GM23338 (cell line): ENCODE data around the gene DHRS12. TPM values are rescaled to one million over a fixed set of nuclear protein-coding genes. Genes with fewer than 3 reads are reported as not detected.

ENCODE experiments used
- CREB1 ChIP-seq: fragments of 250-450 bp; sonication (Bioruptor Pico); IDR thresholded peaks from 2 replicates; pipeline ENCODE4 v1.5.0; 2020; ENCODE audit warnings: low read depth, mild to moderate bottlenecking, moderate library complexity
- EZH2 ChIP-seq: fragments of 200-600 bp; sonication (generic); IDR thresholded peaks from one replicate; pipeline ENCODE4 v1.8.0; 2017; ENCODE audit warnings: antibody characterized with exemption, mild to moderate bottlenecking, low read depth; ENCODE audit not compliant: unreplicated experiment
- EZH2phosphoT487 ChIP-seq: fragments of 200-600 bp; sonication (generic); IDR thresholded peaks from one replicate; pipeline ENCODE4 v1.8.1; 2018; ENCODE audit warnings: antibody characterized with exemption; ENCODE audit not compliant: unreplicated experiment
- JUNB ChIP-seq: IDR thresholded peaks from one replicate; pipeline ENCODE4 v1.6.1; 2016; ENCODE audit warnings: antibody characterized with exemption; ENCODE audit not compliant: unreplicated experiment
- POLR2AphosphoS5 ChIP-seq: IDR thresholded peaks from 2 replicates; pipeline ENCODE4 v1.6.1; 2016; ENCODE audit warnings: antibody characterized with exemption, low read depth
- polyA plus RNA-seq: library from polyadenylated mRNA; unstranded; fragments of >200 nt; fragmentation: Nextera tagmentation; extraction: Ambion mirVana; gene quantifications from 2 replicates; pipeline ENCODE4 v1.2.1, GENCODE V29; 2016
- total RNA-seq: library from RNA; depleted of rRNA; stranded (reverse); fragments of >200 nt; shearing (Covaris generic); gene quantifications from 2 replicates; pipeline ENCODE4 v1.2.3, GENCODE V29; 2014
- TF ChIP-seq, protein P1 (sequence below): fragments of 250-450 bp; sonication (Bioruptor Pico); IDR thresholded peaks from 2 replicates; pipeline ENCODE4 v1.5.0; 2020; ENCODE audit warnings: mild to moderate bottlenecking, moderate library complexity
- TF ChIP-seq, protein P2 (sequence below): IDR thresholded peaks from one replicate; pipeline ENCODE4 v1.6.1; 2018; ENCODE audit warnings: antibody characterized with exemption; ENCODE audit not compliant: unreplicated experiment

The DHRS12 gene
- total and polyA plus RNA-seq, 2 experiments from 2014 or later, result 4.6 to 12.2 TPM

DNA sequence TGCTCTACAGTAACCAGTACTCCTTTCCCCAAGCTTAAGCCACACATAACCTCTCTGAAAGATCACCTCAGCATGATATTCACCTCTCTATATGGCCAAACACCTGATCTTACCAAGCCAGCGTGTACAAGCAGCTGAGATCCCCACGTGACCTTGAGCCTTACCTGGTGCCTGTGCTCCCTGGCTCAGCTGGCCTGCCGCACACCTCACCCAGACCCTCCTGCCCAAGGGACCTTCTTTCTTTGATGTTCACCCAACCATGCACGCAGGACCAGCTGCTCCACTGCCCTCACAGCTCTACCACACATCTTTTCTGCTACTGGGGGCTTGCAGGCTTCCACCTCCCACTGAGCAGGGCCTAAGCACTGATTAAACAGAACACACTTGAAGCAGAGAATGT is 9.0 kb downstream of the DHRS12 start (continued):
- TF ChIP-seq, protein P1, sequence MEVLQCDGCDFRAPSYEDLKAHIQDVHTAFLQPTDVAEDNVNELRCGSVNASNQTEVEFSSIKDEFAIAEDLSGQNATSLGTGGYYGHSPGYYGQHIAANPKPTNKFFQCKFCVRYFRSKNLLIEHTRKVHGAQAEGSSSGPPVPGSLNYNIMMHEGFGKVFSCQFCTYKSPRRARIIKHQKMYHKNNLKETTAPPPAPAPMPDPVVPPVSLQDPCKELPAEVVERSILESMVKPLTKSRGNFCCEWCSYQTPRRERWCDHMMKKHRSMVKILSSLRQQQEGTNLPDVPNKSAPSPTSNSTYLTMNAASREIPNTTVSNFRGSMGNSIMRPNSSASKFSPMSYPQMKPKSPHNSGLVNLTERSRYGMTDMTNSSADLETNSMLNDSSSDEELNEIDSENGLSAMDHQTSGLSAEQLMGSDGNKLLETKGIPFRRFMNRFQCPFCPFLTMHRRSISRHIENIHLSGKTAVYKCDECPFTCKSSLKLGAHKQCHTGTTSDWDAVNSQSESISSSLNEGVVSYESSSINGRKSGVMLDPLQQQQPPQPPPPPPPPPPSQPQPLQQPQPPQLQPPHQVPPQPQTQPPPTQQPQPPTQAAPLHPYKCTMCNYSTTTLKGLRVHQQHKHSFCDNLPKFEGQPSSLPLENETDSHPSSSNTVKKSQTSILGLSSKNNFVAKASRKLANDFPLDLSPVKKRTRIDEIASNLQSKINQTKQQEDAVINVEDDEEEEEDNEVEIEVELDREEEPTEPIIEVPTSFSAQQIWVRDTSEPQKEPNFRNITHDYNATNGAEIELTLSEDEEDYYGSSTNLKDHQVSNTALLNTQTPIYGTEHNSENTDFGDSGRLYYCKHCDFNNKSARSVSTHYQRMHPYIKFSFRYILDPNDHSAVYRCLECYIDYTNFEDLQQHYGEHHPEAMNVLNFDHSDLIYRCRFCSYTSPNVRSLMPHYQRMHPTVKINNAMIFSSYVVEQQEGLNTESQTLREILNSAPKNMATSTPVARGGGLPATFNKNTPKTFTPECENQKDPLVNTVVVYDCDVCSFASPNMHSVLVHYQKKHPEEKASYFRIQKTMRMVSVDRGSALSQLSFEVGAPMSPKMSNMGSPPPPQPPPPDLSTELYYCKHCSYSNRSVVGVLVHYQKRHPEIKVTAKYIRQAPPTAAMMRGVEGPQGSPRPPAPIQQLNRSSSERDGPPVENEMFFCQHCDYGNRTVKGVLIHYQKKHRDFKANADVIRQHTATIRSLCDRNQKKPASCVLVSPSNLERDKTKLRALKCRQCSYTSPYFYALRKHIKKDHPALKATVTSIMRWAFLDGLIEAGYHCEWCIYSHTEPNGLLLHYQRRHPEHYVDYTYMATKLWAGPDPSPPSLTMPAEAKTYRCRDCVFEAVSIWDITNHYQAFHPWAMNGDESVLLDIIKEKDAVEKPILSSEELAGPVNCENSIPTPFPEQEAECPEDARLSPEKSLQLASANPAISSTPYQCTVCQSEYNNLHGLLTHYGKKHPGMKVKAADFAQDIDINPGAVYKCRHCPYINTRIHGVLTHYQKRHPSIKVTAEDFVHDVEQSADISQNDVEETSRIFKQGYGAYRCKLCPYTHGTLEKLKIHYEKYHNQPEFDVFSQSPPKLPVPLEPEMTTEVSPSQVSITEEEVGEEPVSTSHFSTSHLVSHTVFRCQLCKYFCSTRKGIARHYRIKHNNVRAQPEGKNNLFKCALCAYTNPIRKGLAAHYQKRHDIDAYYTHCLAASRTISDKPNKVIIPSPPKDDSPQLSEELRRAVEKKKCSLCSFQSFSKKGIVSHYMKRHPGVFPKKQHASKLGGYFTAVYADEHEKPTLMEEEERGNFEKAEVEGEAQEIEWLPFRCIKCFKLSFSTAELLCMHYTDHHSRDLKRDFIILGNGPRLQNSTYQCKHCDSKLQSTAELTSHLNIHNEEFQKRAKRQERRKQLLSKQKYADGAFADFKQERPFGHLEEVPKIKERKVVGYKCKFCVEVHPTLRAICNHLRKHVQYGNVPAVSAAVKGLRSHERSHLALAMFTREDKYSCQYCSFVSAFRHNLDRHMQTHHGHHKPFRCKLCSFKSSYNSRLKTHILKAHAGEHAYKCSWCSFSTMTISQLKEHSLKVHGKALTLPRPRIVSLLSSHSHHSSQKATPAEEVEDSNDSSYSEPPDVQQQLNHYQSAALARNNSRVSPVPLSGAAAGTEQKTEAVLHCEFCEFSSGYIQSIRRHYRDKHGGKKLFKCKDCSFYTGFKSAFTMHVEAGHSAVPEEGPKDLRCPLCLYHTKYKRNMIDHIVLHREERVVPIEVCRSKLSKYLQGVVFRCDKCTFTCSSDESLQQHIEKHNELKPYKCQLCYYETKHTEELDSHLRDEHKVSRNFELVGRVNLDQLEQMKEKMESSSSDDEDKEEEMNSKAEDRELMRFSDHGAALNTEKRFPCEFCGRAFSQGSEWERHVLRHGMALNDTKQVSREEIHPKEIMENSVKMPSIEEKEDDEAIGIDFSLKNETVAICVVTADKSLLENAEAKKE (CRISPR knock-in tag), result no peak
- TF ChIP-seq, protein P2, sequence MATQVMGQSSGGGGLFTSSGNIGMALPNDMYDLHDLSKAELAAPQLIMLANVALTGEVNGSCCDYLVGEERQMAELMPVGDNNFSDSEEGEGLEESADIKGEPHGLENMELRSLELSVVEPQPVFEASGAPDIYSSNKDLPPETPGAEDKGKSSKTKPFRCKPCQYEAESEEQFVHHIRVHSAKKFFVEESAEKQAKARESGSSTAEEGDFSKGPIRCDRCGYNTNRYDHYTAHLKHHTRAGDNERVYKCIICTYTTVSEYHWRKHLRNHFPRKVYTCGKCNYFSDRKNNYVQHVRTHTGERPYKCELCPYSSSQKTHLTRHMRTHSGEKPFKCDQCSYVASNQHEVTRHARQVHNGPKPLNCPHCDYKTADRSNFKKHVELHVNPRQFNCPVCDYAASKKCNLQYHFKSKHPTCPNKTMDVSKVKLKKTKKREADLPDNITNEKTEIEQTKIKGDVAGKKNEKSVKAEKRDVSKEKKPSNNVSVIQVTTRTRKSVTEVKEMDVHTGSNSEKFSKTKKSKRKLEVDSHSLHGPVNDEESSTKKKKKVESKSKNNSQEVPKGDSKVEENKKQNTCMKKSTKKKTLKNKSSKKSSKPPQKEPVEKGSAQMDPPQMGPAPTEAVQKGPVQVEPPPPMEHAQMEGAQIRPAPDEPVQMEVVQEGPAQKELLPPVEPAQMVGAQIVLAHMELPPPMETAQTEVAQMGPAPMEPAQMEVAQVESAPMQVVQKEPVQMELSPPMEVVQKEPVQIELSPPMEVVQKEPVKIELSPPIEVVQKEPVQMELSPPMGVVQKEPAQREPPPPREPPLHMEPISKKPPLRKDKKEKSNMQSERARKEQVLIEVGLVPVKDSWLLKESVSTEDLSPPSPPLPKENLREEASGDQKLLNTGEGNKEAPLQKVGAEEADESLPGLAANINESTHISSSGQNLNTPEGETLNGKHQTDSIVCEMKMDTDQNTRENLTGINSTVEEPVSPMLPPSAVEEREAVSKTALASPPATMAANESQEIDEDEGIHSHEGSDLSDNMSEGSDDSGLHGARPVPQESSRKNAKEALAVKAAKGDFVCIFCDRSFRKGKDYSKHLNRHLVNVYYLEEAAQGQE, result no peak
- TF ChIP-seq JUNB (no peak), CREB1 (no peak), POLR2AphosphoS5 (no peak), EZH2 (no peak), EZH2phosphoT487 (no peak)
